PC-9 (cell line): ENCODE measurements around the gene SNX19. TPM values are rescaled to one million over a fixed set of nuclear protein-coding genes. Genes with fewer than 3 reads are reported as not detected.

Source experiments
- BruUV-seq: library from RNA; stranded (reverse); fragments of 400-500 nt; replicated peaks from 2 replicates; lab custom pipeline; 2021; lab: Mats Ljungman, UMichigan
- CTCF ChIA-PET: fragments of 300-600 bp; sonication (Branson Sonifier 250); formaldehyde crosslinking; loops from one replicate; lab custom pipeline; 2022; ENCODE audit warnings: antibody characterized with exemption; lab: Charles Lee
- POLR2A ChIA-PET: fragments of 300-600 bp; sonication (Branson Sonifier 250); formaldehyde crosslinking; loops from one replicate; lab custom pipeline; 2022; ENCODE audit warnings: antibody characterized with exemption; ENCODE audit not compliant: unreplicated experiment; lab: Charles Lee
- DNase-seq, 2 experiments: peaks; one replicate each; pipeline versions ENCODE4 v3.0.0 to v3.0.0-alpha.2; 2015 to 2022; ENCODE audit warnings: mixed read lengths in 1 of 2
- H2AFZ ChIP-seq: fragments of 200-600 bp; sonication (generic); 2 replicates; pipeline ENCODE4 v1.8.1; 2017; ENCODE audit warnings: antibody characterized with exemption
- H3F3A ChIP-seq: fragments of 200-600 bp; sonication (generic); 2 replicates; pipeline ENCODE4 v1.8.1; 2017; ENCODE audit warnings: antibody characterized with exemption, mild to moderate bottlenecking, low read depth; ENCODE audit not compliant: insufficient read depth
- H3K27ac ChIP-seq: fragments of 200-600 bp; sonication (generic); 2 replicates; pipeline ENCODE4 v1.6.1; 2016; ENCODE audit warnings: mixed run types
- H3K27me3 ChIP-seq: fragments of 200-600 bp; sonication (generic); 2 replicates; pipeline ENCODE4 v1.6.1; 2016; ENCODE audit warnings: low read depth, mixed run types; ENCODE audit not compliant: insufficient read depth
- H3K36me3 ChIP-seq: fragments of 200-600 bp; sonication (generic); 2 replicates; pipeline ENCODE4 v1.6.1; 2016; ENCODE audit warnings: low read depth, mixed run types
- H3K4me1 ChIP-seq: fragments of 200-600 bp; sonication (generic); replicated peaks from 2 replicates; pipeline ENCODE4 v1.6.1; 2016; ENCODE audit warnings: mixed run types; ENCODE audit not compliant: insufficient read depth
- H3K4me2 ChIP-seq: fragments of 200-600 bp; sonication (generic); 2 replicates; pipeline ENCODE4 v1.6.1; 2017; ENCODE audit warnings: mixed run types
- H3K4me3 ChIP-seq: fragments of 200-600 bp; sonication (generic); 2 replicates; pipeline ENCODE4 v1.6.1; 2016; ENCODE audit warnings: mixed run types
- H3K79me2 ChIP-seq: fragments of 200-600 bp; sonication (generic); 2 replicates; pipeline ENCODE4 v1.6.1; 2017; ENCODE audit warnings: low read depth, mixed run types
- H3K9me2 ChIP-seq: fragments of 200-600 bp; sonication (generic); 2 replicates; pipeline ENCODE4 v1.8.1; 2017; ENCODE audit warnings: mild to moderate bottlenecking; ENCODE audit not compliant: insufficient read depth
- H3K9me3 ChIP-seq: fragments of 200-600 bp; sonication (generic); 2 replicates; pipeline ENCODE4 v1.8.1; 2016; ENCODE audit warnings: low read depth; ENCODE audit not compliant: insufficient read depth
- H4K20me1 ChIP-seq: fragments of 200-600 bp; sonication (generic); 2 replicates; pipeline ENCODE4 v1.8.1; 2017; ENCODE audit not compliant: insufficient read depth
- EZH2 ChIP-seq: fragments of 200-600 bp; sonication (generic); IDR thresholded peaks from 2 replicates; pipeline ENCODE4 v1.8.0; 2017; ENCODE audit warnings: antibody characterized with exemption, low read depth
- intact Hi-C: fragments of 100-400 bp; cut with micrococcal nuclease; formaldehyde crosslinking; loops from one replicate; pipeline ENCODE4 v1.10.0; 2022; ENCODE audit not compliant: unreplicated experiment
- total RNA-seq: library from RNA; stranded (reverse); gene quantifications from 2 replicates; pipeline ENCODE4 v1.2.3, GENCODE V29; 2021
- TF ChIP-seq, protein P1 (sequence below): fragments of 200-600 bp; sonication (generic); conservative IDR thresholded peaks from 2 replicates; pipeline ENCODE4 v1.6.1; 2017; ENCODE audit warnings: mixed run types, antibody characterized with exemption, mild to moderate bottlenecking, moderate library complexity

The SNX19 gene
- total RNA-seq, 1 experiment from 2014 or later: 43.5 TPM

DNA sequence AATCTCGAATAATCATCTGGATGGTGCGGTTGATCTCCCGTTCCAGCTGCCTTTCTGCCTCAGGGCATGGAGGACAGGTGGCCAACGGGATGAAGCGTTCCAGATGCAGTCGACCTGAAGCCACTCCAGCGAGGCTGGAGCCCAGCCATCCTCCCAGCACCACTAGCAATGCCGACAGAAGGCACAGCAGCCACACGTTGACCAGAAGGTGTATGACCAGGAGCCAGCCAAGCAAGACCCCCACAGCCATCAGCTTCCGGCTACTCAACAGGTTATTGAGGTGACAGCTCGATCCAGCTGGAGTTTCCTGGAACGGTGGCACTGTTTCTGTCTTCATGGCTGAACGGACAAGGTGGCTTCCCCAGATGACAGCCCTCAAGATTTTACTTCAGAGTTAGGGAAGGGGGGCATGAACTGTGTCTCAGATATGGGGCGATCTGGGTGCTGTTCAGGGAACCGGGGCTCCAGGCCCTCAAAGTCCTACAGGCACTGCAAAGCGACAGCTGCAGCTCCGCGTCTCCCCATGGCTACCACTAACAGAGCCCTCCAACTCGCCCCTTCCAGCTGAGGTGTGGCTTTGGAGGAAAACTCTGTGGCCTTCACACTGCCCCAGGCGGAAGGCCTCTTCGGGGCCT lies 559 bp downstream of the SNX19 start:
- POLR2A ChIA-PET: no interaction called here
- peak overlapping the region; percentile 33 for H3K27ac ChIP-seq
- intact Hi-C loops: no loop called here
- peaks cover 17% of the 10 kb centered on the region; the same call in 1 of the 2 replicates for H3K36me3 ChIP-seq
- no peaks in the 10 kb centered on the region for H3F3A ChIP-seq
- H3K4me2 ChIP-seq: peak overlapping the region; percentile 91
- TSS peak; percentile 48 for BruUV-seq
- peak overlapping the region; percentile 85 for H3K4me3 ChIP-seq
- no peaks in the 10 kb centered on the region for H3K9me2 ChIP-seq
- H2AFZ ChIP-seq: peak overlapping the region; percentile 98
- H3K9me3 ChIP-seq: no peaks in the 10 kb centered on the region; the same call in 1 of the 2 replicates
- peaks cover 25% of the 10 kb centered on the region; the same call in 1 of the 2 replicates for H3K27me3 ChIP-seq
- peaks cover 8% of the 10 kb centered on the region for H3K4me1 ChIP-seq
- H4K20me1 ChIP-seq: no peaks in the 10 kb centered on the region; the same call in 1 of the 2 replicates
- H3K79me2 ChIP-seq: peaks cover 25% of the 10 kb centered on the region
- DNase-seq: no peak
- CTCF ChIA-PET: interaction anchor here (0.7 kb wide), 1 partner anchor 21 kb away, joined by 3 read pairs; no protein-coding TSS in a partner anchor
- TF ChIP-seq, protein P1, sequence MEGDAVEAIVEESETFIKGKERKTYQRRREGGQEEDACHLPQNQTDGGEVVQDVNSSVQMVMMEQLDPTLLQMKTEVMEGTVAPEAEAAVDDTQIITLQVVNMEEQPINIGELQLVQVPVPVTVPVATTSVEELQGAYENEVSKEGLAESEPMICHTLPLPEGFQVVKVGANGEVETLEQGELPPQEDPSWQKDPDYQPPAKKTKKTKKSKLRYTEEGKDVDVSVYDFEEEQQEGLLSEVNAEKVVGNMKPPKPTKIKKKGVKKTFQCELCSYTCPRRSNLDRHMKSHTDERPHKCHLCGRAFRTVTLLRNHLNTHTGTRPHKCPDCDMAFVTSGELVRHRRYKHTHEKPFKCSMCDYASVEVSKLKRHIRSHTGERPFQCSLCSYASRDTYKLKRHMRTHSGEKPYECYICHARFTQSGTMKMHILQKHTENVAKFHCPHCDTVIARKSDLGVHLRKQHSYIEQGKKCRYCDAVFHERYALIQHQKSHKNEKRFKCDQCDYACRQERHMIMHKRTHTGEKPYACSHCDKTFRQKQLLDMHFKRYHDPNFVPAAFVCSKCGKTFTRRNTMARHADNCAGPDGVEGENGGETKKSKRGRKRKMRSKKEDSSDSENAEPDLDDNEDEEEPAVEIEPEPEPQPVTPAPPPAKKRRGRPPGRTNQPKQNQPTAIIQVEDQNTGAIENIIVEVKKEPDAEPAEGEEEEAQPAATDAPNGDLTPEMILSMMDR: no peak
- no peak for TF ChIP-seq EZH2

DNA sequence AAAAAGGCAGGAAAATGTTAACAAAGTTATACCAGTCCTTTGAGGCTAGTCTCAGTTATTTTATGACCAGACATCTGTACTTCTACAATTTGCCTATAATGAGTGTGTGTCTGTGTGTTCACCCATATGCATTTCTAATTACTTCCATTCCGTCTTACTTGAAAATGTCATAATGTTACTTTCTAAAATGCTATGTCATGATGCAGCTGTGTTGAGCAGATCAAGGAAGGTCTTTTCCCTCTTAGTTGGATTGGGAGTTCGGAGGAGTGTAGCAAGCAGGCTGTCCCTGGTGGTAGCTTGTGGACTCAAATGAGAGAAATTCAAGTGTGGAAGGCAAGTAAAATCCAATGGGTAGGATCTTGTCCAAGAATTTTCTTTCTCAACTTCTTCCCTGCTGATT lies 3.0 kb downstream of the SNX19 start:
- Histone ChIP-seq H2AFZ (no peak overlapping the region), H3K9me3 (no peaks in the 10 kb centered on the region; the same call in 1 of the 2 replicates), H3K9me2 (no peaks in the 10 kb centered on the region), H3K4me2 (no peak overlapping the region), H3K4me3 (no peak overlapping the region), H3K4me1 (peaks cover 8% of the 10 kb centered on the region), H3K27me3 (peaks cover 2% of the 10 kb centered on the region; the same call in 1 of the 2 replicates), H4K20me1 (no peaks in the 10 kb centered on the region; the same call in 1 of the 2 replicates), H3K36me3 (peaks cover 24% of the 10 kb centered on the region), H3F3A (no peaks in the 10 kb centered on the region), H3K27ac (no peak overlapping the region), H3K79me2 (peaks cover 25% of the 10 kb centered on the region)
- no TSS peak for BruUV-seq
- DNase-seq: no peak
- ChIA-PET CTCF (no interaction called here), POLR2A (no interaction called here)
- TF ChIP-seq, protein P1: no peak
- TF ChIP-seq EZH2: no peak
- intact Hi-C loops: no loop called here

DNA sequence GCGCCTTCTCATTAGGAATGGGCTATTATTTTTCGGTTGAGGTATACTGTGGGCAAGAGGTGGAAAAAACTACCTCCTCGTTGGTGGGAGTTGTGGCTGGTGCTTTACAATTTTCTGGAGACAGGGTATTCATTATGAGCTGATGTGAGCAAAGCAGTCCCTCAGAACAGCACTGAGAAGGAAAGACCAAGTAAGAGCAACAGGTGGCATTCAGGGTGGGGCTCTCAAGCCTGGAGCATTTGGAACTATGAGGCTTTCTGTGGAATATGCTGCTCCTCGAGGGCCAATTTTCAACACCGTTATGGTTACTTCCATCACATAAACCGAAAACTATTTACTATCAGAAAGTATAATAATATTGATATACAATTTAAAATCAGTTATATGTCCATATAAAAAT lies 3.7 kb downstream of the SNX19 start:
- no peaks in the 10 kb centered on the region for H3F3A ChIP-seq
- POLR2A ChIA-PET: no interaction called here
- BruUV-seq: no TSS peak
- H3K4me1 ChIP-seq: peaks cover 8% of the 10 kb centered on the region
- H3K27me3 ChIP-seq: no peaks in the 10 kb centered on the region
- no peaks in the 10 kb centered on the region; the same call in 1 of the 2 replicates for H3K9me3 ChIP-seq
- peaks cover 24% of the 10 kb centered on the region for H3K36me3 ChIP-seq
- DNase-seq: no peak
- no peak overlapping the region for H3K4me3 ChIP-seq
- intact Hi-C loops: no loop called here
- no peak overlapping the region for H3K4me2 ChIP-seq
- H2AFZ ChIP-seq: no peak overlapping the region
- no peaks in the 10 kb centered on the region for H3K9me2 ChIP-seq
- peaks cover 25% of the 10 kb centered on the region for H3K79me2 ChIP-seq
- H3K27ac ChIP-seq: no peak overlapping the region
- CTCF ChIA-PET: no interaction called here
- H4K20me1 ChIP-seq: no peaks in the 10 kb centered on the region; the same call in 1 of the 2 replicates
- no peak for TF ChIP-seq EZH2
- TF ChIP-seq, protein P1: no peak
